ENCODE measurements around the gene DEFB124.

Gene DEFB124

DNA sequence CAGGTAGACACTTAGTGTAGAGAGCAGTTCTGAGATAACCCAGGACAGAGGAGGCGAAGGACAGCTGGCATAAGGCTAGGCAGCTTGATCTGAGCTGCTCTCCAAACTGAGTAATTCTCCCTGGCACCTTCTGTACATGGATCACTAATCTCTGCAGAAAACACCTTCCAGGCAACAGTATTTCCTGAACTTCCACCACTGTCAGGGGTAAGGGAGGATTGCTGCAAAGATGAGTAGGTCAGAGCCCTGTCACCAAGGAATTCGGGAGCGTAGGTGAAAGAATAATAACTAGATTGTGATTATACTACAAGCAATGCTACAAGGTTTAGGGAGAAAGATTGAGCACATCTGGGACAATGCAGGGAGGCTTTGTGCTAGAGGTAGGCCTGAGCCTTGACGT lies 41.2 kb upstream of the DEFB124 start:
- no peak for TF ChIP-seq CTCF (IDR thresholded peaks at IDR 0.05; ENCODE audit: control insufficient read depth, insufficient read depth, low read depth, low read length, missing control alignments)
- no peak for DNase-seq (ENCODE audit: low read depth)
- H3K4me3 ChIP-seq (ENCODE audit: control insufficient read depth, low read depth, low read length) = peak overlapping the region; percentile 70

DNA sequence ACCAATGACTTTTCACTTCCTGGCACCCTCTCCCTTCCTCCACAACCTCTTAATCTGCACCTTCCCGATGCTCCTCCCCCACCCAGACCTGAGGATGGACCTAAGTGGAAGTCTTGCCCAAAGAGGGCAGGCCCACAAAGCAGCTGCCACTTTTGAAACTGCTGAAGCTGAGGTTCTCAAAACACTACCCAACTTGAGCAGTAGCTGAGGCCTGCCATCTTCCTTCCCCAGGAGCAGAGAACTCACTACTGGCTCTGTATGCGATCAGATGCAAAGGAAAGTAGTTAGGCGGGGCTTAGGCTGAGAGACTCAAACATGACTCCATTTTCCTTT lies 40.8 kb upstream of the DEFB124 start:
- H3K4me3 ChIP-seq (ENCODE audit: control insufficient read depth, low read depth, low read length) = peak overlapping the region; percentile 70
- no peak for DNase-seq (ENCODE audit: low read depth)
- no peak for TF ChIP-seq CTCF (IDR thresholded peaks at IDR 0.05; ENCODE audit: control insufficient read depth, insufficient read depth, low read depth, low read length, missing control alignments)

GRCh38 chr20:31515072-31515774 lies 40.3 kb upstream of the DEFB124 start:
- TF ChIP-seq CTCF (IDR thresholded peaks at IDR 0.05; ENCODE audit: control insufficient read depth, insufficient read depth, low read depth, low read length, missing control alignments) = no peak
- no peak for DNase-seq (ENCODE audit: low read depth)
- peak overlapping the region; percentile 70 for H3K4me3 ChIP-seq (ENCODE audit: control insufficient read depth, low read depth, low read length)

- peak within 1 kb of the TSS; percentile 70 for H3K4me3 ChIP-seq (ENCODE audit: control insufficient read depth, low read depth, low read length)
- peak; percentile 78 for DNase-seq (ENCODE audit: low read depth)
- TF ChIP-seq CTCF (IDR thresholded peaks at IDR 0.05; ENCODE audit: control insufficient read depth, insufficient read depth, low read depth, low read length, missing control alignments) = peak; percentile 74
These were observed 39.5 kb upstream of the DEFB124 start, which contains the start of gene HM13 for GRCh38 chr20:31514154-31515071. TSS of gene HM13 (plus strand) at chr20:31514442. CDS start at chr20:31514552, 110 bp downstream.

DNA sequence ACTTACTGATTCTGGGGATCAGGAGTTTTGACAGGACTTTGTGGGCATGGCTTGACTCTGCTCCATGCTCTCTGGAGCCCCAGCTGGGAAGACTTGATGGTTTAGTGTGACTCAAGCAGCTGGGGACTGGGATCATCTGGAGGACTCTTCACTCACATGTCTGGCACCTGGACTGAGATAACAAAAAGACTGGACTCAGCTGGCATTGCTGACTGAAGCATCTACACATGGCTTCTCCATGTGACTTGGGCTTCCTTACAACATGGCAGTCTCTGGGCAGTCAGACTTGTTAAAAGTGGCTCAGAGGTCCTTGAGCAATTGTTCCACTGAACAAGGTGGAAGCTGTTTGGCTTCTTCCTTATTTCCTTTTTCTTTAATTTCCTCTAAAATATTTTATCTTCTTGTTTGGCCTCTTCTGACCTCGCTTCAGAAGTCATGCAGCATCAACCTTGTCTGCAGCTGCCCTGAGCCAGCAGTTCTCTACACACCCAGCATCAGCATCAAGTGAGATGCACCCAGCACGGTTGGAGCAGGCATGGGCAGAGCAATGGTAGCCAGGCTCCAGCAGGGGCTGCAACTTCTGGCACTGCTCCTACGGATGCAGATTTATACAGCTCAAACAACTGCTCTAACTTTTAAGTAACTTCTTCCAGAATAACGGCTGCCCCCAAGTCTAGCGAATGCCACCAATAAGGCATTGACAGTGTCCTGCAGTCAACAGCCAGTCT lies 33.8 kb upstream of the DEFB124 start:
- no peak for TF ChIP-seq CTCF (IDR thresholded peaks at IDR 0.05; ENCODE audit: control insufficient read depth, insufficient read depth, low read depth, low read length, missing control alignments)
- H3K4me3 ChIP-seq (ENCODE audit: control insufficient read depth, low read depth, low read length) = no peak overlapping the region
- no peak for DNase-seq (ENCODE audit: low read depth)

DNA sequence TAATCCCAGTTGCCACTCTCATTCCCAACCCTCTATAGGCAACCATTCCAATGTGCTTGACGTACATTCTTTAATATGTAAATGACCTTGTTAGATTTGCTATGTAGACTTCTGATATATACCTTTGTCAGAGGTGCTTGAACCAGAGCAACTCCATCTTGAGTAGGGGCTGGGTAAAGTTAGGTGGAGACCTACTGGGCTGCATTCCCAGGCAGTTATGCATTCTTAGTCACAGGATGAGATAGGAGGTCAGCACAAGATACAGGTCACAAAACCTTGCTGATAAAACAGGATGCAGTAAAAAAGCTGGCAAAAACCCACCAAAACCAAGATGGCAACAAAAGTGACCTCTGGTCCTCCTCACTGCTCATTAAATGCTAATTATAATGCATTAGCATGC lies 31.0 kb upstream of the DEFB124 start:
- H3K4me3 ChIP-seq (ENCODE audit: control insufficient read depth, low read depth, low read length) = no peak overlapping the region
- no peak for TF ChIP-seq CTCF (IDR thresholded peaks at IDR 0.05; ENCODE audit: control insufficient read depth, insufficient read depth, low read depth, low read length, missing control alignments)
- DNase-seq (ENCODE audit: low read depth) = no peak
